Transverse colon (tissue), 4 donors: ENCODE data around the gene ATXN10. TPM values are rescaled to one million over a fixed set of nuclear protein-coding genes. Genes with fewer than 3 reads are reported as not detected.

Experiments used
- DNase-seq: peaks from one replicate; pipeline ENCODE4 v3.0.0-alpha.2; 2019
- H3K27ac ChIP-seq, 4 donors: fragments of 200-600 bp; sonication (generic); 2 replicates each; pipeline ENCODE4 v1.5.1; 2016 to 2018; ENCODE audit warnings: inconsistent platforms in 4 of 4
- H3K27me3 ChIP-seq: fragments of 200-600 bp; sonication (generic); 2 replicates; pipeline ENCODE4 v1.5.1; 2017; ENCODE audit warnings: inconsistent platforms
- H3K36me3 ChIP-seq, 4 donors: fragments of 200-600 bp; sonication (generic); 2 replicates each; pipeline ENCODE4 v1.5.1; 2017 to 2019; ENCODE audit warnings: inconsistent platforms in 4 of 4
- H3K4me1 ChIP-seq, 4 donors: fragments of 200-600 bp; sonication (generic); 2 replicates each; pipeline ENCODE4 v1.5.1; 2017 to 2020; ENCODE audit warnings: inconsistent platforms in 4 of 4
- H3K4me3 ChIP-seq, 4 donors: fragments of 200-600 bp; sonication (generic); 1 replicate in 1 of 4; 2 replicates in 3 of 4; pipeline versions ENCODE4 v1.5.1 to v1.6.1; 2017 to 2019; ENCODE audit warnings: inconsistent platforms in 4 of 4
- H3K9me3 ChIP-seq, 2 donors: fragments of 200-600 bp; sonication (generic); 2 replicates each; pipeline ENCODE4 v1.5.1; 2017 to 2019; ENCODE audit warnings: inconsistent platforms in 2 of 2
- EP300 ChIP-seq: sonication (generic); formaldehyde crosslinking; IDR thresholded peaks from one replicate; pipeline ENCODE4 v1.6.1; 2017; ENCODE audit warnings: antibody characterized with exemption, low read depth
- POLR2A ChIP-seq: fragments of 450-650 bp; IDR thresholded peaks from one replicate; pipeline ENCODE4 v1.6.1; 2016; ENCODE audit warnings: antibody characterized with exemption, mild to moderate bottlenecking, moderate library complexity
- POLR2AphosphoS5 ChIP-seq, 3 donors: sonication (generic); formaldehyde crosslinking; IDR thresholded peaks; one replicate each; pipeline ENCODE4 v1.6.1; 2016; ENCODE audit warnings: antibody characterized with exemption in 3 of 3
- WGBS, 2 donors: methylation state at CpG; one replicate each; pipeline ENCODE4 v1.1.5; 2018; ENCODE audit warnings: low coverage in 1 of 2; 5-methylcytosine and 5-hydroxymethylcytosine counted together
- in situ Hi-C, 4 donors: fragments of 200-750 bp; cut with MboI; loops; one replicate each; pipeline versions ENCODE4 v1.15.0 to v1.15.1; 2017; ENCODE audit warnings: low sequenced_read_pairs in 3 of 4, low pct_ligation_motif_present in 1 of 4, low pct_unique_long_range_greater_than_20kb in 1 of 4
- intact Hi-C: fragments of 100-400 bp; cut with DNase I; formaldehyde crosslinking; loops from one replicate; pipeline ENCODE4 v1.15.1; 2023; ENCODE audit warnings: low total_unique reads
- total RNA-seq, 4 donors: library from RNA; depleted of rRNA; stranded (reverse); fragments of >200 nt; gene quantifications; one replicate each; pipeline ENCODE4 v1.1.0, GENCODE V29; 2016
- TF ChIP-seq, protein P1 (sequence below), 5 experiments: fragments of 200-600 bp in 3 of 5; fragments of 450-650 bp in 2 of 5; sonication (generic) in 3 of 5; IDR thresholded peaks; 1 replicate in 2 of 5; 2 replicates in 3 of 5; pipeline ENCODE4 v1.5.1; 2016 to 2017; ENCODE audit warnings: antibody characterized with exemption in 5 of 5, inconsistent platforms in 3 of 5, mild to moderate bottlenecking in 2 of 5, moderate library complexity in 1 of 5

The ATXN10 gene
- total RNA-seq, 4 donors from 2014 or later = 27.3 to 88.3 (median 47.8) TPM

DNA sequence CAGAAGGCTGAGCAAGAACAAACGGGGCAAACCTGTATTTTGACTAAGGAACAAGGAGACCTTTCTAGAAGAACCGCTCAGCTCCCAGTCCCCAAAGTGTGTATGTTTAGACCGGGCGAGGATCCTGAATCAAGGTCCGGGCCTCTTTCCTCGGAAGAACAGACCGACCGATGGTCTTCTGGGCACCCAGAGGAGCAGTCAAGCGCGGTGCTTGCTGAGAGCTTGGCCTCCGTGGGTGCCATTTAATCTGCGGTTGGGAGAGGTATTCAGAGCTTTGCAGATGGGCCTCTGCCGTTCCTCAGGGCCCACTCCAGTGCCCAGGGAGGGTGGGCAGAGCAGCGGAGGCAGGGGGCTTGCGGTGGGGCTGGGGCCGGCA, 26.5 kb upstream of the ATXN10 start:
- TF ChIP-seq EP300 = no peak
- TF ChIP-seq POLR2A = no peak
- no peak for TF ChIP-seq POLR2AphosphoS5 (IDR thresholded peaks at IDR 0.05)
- TF ChIP-seq, protein P1, sequence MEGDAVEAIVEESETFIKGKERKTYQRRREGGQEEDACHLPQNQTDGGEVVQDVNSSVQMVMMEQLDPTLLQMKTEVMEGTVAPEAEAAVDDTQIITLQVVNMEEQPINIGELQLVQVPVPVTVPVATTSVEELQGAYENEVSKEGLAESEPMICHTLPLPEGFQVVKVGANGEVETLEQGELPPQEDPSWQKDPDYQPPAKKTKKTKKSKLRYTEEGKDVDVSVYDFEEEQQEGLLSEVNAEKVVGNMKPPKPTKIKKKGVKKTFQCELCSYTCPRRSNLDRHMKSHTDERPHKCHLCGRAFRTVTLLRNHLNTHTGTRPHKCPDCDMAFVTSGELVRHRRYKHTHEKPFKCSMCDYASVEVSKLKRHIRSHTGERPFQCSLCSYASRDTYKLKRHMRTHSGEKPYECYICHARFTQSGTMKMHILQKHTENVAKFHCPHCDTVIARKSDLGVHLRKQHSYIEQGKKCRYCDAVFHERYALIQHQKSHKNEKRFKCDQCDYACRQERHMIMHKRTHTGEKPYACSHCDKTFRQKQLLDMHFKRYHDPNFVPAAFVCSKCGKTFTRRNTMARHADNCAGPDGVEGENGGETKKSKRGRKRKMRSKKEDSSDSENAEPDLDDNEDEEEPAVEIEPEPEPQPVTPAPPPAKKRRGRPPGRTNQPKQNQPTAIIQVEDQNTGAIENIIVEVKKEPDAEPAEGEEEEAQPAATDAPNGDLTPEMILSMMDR (IDR thresholded peaks at IDR 0.05) = no peak
- Histone ChIP-seq H3K27ac (no peak overlapping the region), H3K9me3 (no peaks in the 10 kb centered on the region), H3K27me3 (peaks cover 44% of the 10 kb centered on the region), H3K4me3 (no peak overlapping the region), H3K4me1 (peaks cover 0 to 9% (median 3%) of the 10 kb centered on the region in 4 donors), H3K36me3 (no peaks in the 10 kb centered on the region)
- WGBS, 2 donors = 39% methylated on average over 16 of the region's 16 CpGs; no CpG with 5 or more reads in 1 of the 2 donors
- in situ Hi-C loops (loop anchor here in 3 of 4 donors (5.0 to 10.0 kb wide), 3 partner anchors 70 to 340 kb away; no protein-coding TSS in a partner anchor), intact Hi-C loops (no loop called here)
- DNase-seq = no peak

DNA sequence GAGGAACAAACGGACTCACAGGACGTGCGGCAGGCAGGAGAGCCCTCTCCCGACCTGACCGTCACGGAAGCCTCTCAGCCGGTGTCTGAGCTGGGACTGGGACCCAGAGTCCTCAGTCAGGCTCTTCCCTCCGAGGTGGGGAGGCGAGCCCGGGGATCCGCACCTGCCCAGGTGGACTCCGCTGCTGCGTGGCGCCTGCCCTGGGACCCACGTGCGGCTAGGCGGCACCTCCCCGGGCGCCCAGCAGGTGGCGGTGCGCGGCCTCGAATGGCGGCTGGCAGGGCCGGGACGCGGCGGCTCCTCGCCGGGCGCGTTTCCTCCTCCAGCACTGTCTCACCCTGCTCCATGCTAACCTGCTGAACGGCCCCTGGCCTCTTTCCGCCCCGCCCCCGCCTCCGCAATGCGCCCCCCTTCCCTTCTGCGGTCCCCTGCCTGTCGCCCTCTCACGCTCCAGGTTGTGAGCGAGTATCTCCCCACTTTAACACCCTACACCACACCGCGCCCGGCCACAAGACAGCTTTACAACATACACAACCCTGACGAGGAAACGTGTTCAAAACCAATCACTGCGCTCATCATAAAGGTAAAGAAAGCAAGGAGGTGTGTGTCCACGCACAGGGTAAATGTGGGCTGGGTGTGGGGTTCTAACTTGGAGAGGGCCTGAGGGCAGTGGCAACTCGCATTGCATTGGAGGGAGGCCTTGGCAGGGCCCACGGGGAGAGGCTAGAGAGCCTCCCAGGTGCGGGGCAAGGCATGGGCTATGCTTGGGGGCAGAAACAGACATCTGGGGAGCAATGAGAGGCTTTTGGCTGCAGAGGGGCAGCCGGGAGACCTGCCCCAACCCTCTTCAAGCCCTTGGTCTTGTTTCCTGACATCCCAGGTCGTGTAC, 25.9 kb upstream of the ATXN10 start:
- H3K4me1 ChIP-seq = peaks cover 0 to 9% (median 3%) of the 10 kb centered on the region in 4 donors
- H3K36me3 ChIP-seq = no peaks in the 10 kb centered on the region
- intact Hi-C loops = no loop called here
- in situ Hi-C loops = loop anchor here in 3 of 4 donors (5.0 to 10.0 kb wide), 3 partner anchors 71 to 339 kb away; no protein-coding TSS in a partner anchor
- H3K9me3 ChIP-seq = no peaks in the 10 kb centered on the region
- H3K27ac ChIP-seq = no peak overlapping the region
- H3K4me3 ChIP-seq = peak overlapping the region in 2 of 4 donors; percentile 8 to 19
- DNase-seq = peak; percentile 81
- H3K27me3 ChIP-seq = peaks cover 40% of the 10 kb centered on the region
- TF ChIP-seq EP300 = no peak
- no peak for TF ChIP-seq POLR2A
- no peak for TF ChIP-seq POLR2AphosphoS5 (IDR thresholded peaks at IDR 0.05)
- TF ChIP-seq, protein P1 (IDR thresholded peaks at IDR 0.05) = peak; percentile 69 to 98 (median 92)
- WGBS, 2 donors = 38% methylated on average over 23 of the region's 54 CpGs; no CpG with 5 or more reads in 1 of the 2 donors

DNA sequence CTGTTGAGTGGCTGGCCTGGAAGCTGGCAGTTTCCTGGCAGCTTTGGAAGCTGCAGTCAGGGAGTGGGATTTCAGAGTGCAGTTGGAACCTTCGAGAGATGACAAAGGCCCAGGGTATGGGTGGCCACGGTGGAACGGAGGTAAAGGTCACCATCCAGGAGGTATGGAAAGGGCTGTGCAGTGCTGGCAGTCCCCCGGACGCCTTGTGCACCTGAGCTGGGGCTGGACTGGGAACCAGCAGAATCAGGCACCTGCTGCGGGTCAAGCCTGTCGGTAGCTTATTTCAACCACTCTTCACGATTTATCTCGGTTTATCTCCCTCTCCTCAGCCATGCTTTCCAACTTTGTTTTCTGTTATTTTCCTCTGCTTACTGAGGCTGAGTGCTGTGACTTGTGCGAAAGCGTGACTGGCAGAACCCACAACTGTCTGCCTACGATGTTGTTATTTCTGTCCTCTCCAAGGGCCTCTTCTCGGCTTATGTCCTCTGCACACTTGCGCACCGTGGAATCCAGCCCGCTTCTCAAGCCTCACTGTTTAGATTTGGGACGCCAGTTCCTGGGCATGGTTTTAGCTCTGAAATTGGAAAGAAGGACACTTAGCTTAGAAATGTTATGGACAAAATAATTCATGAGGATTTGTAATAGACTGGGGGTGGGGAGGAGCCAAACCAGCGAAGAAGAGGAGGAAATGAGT, 24.0 kb upstream of the ATXN10 start:
- intact Hi-C loops (no loop called here), in situ Hi-C loops (loop anchor here in 3 of 4 donors (5.0 to 10.0 kb wide), 3 partner anchors 73 to 337 kb away; no protein-coding TSS in a partner anchor)
- 80 to 85% methylated on average over 7 to 18 of the region's 18 CpGs for WGBS, 2 donors

More for the DNA sequence above, 24.0 kb upstream of the ATXN10 start:
- Histone ChIP-seq H3K27me3 (peaks cover 34% of the 10 kb centered on the region), H3K9me3 (no peaks in the 10 kb centered on the region), H3K4me1 (peaks cover 0 to 9% (median 3%) of the 10 kb centered on the region in 4 donors), H3K27ac (no peak overlapping the region), H3K36me3 (no peaks in the 10 kb centered on the region), H3K4me3 (no peak overlapping the region)
- TF ChIP-seq POLR2A (no peak), EP300 (no peak), POLR2AphosphoS5 (IDR thresholded peaks at IDR 0.05) (no peak)
- TF ChIP-seq, protein P1 (IDR thresholded peaks at IDR 0.05) = no peak
- DNase-seq = no peak
